MM.1S (cell line): ENCODE data around the gene SOX21.

Source experiments
- DNase-seq: peaks from one replicate; pipeline ENCODE4 v3.0.0-alpha.2; 2015
- H2AFZ ChIP-seq: fragments of 300-600 bp; sonication (generic); 2 replicates; pipeline ENCODE4 v1.6.0; 2016; ENCODE audit warnings: antibody characterized with exemption, low read length
- H3F3A ChIP-seq: fragments of 300-600 bp; sonication (generic); 2 replicates; pipeline ENCODE4 v1.6.1; 2016; ENCODE audit warnings: mild to moderate bottlenecking, antibody characterized with exemption, low read length, moderate library complexity, mixed read lengths; ENCODE audit not compliant: insufficient read depth
- H3K27ac ChIP-seq: fragments of 300-600 bp; sonication (generic); 2 replicates; pipeline ENCODE4 v1.5.1; 2016; ENCODE audit warnings: mild to moderate bottlenecking, low read length
- H3K27me3 ChIP-seq: fragments of 300-600 bp; sonication (generic); replicated peaks from 2 replicates; pipeline ENCODE4 v1.6.0; 2016; ENCODE audit warnings: low read length; ENCODE audit not compliant: insufficient read depth
- H3K36me3 ChIP-seq: fragments of 300-600 bp; sonication (generic); replicated peaks from 2 replicates; pipeline ENCODE4 v1.6.1; 2016; ENCODE audit warnings: mild to moderate bottlenecking, low read length, mixed read lengths; ENCODE audit not compliant: insufficient read depth
- H3K4me1 ChIP-seq: fragments of 300-600 bp; sonication (generic); 2 replicates; pipeline ENCODE4 v1.6.1; 2016; ENCODE audit warnings: low read length, mixed read lengths
- H3K4me2 ChIP-seq: fragments of 300-600 bp; sonication (generic); 2 replicates; pipeline ENCODE4 v1.6.0; 2016; ENCODE audit warnings: low read depth, low read length
- H3K4me3 ChIP-seq: fragments of 300-600 bp; sonication (generic); 2 replicates; pipeline ENCODE4 v1.5.1; 2016; ENCODE audit warnings: low read length, mixed read lengths
- H3K79me2 ChIP-seq: fragments of 300-600 bp; sonication (generic); 2 replicates; pipeline ENCODE4 v1.6.1; 2016; ENCODE audit warnings: mixed run types, low read length, mixed read lengths
- H3K9ac ChIP-seq: fragments of 300-600 bp; sonication (generic); 2 replicates; pipeline ENCODE4 v1.6.1; 2016; ENCODE audit warnings: low read length, mixed read lengths
- H3K9me2 ChIP-seq: fragments of 300-600 bp; sonication (generic); replicated peaks from 2 replicates; pipeline ENCODE4 v1.6.1; 2016; ENCODE audit warnings: mild to moderate bottlenecking, low read length, mixed read lengths; ENCODE audit not compliant: insufficient read depth
- H3K9me3 ChIP-seq: fragments of 300-600 bp; sonication (generic); replicated peaks from 2 replicates; pipeline ENCODE4 v1.6.1; 2016; ENCODE audit warnings: mild to moderate bottlenecking, low read length, mixed read lengths; ENCODE audit not compliant: insufficient read depth
- H4K20me1 ChIP-seq: fragments of 300-600 bp; sonication (generic); 2 replicates; pipeline ENCODE4 v1.6.1; 2016; ENCODE audit warnings: mild to moderate bottlenecking, low read length, moderate library complexity, mixed read lengths; ENCODE audit not compliant: insufficient read depth
- EZH2 ChIP-seq: fragments of 300-600 bp; sonication (generic); optimal IDR thresholded peaks from 2 replicates; pipeline ENCODE3; 2017; ENCODE audit warnings: low read depth, mild to moderate bottlenecking, antibody characterized with exemption, low read length, mixed read lengths
- TF ChIP-seq, protein P1 (sequence below): fragments of 300-600 bp; sonication (generic); IDR thresholded peaks from 2 replicates; pipeline ENCODE4 v1.5.1; 2016; ENCODE audit warnings: antibody characterized with exemption, low read length, mixed read lengths

SOX21 gene

DNA sequence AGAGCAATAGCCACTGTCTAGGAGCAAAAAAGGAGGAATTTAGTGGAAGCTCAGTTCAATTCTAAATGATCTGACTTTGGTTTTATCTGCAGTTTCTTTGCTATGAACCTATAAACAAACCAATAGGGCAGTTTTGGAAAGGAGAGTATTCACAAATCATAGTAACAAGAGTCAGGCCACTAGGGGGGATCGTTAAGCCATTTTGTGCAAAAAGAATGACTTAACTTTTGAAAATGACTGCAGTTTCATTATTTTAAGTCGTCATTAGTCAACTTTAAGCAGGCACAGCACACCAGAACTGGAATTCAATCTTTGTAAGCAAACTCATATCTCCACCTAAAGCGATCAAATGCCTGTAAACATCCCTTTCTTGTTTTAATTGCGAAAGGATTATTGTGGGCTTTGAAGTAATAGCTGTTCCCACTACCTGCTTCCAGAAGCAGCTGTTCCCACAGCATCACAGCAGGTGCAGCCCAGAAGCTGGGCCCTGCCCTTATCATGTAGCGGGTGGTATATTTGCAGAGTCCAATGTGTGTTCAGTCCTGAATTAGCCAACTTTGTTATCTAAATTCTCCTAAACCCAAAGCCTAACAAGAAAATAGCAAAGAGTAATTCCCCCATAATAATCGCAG, 51.5 kb downstream of the SOX21 start:
- DNase-seq = peak; percentile 57
- Histone ChIP-seq H3K9ac (no peak overlapping the region), H3F3A (no peaks in the 10 kb centered on the region), H3K79me2 (no peaks in the 10 kb centered on the region), H3K4me3 (no peak overlapping the region), H2AFZ (peak overlapping the region; percentile 8; the same call in 1 of the 2 replicates), H3K36me3 (no peaks in the 10 kb centered on the region), H3K4me2 (peak overlapping the region; percentile 18; the same call in 1 of the 2 replicates), H4K20me1 (no peaks in the 10 kb centered on the region), H3K9me3 (no peaks in the 10 kb centered on the region), H3K4me1 (peaks cover 3% of the 10 kb centered on the region; the same call in 1 of the 2 replicates), H3K27me3 (no peaks in the 10 kb centered on the region), H3K27ac (no peak overlapping the region), H3K9me2 (no peaks in the 10 kb centered on the region)
- no peak for TF ChIP-seq EZH2
- TF ChIP-seq, protein P1, sequence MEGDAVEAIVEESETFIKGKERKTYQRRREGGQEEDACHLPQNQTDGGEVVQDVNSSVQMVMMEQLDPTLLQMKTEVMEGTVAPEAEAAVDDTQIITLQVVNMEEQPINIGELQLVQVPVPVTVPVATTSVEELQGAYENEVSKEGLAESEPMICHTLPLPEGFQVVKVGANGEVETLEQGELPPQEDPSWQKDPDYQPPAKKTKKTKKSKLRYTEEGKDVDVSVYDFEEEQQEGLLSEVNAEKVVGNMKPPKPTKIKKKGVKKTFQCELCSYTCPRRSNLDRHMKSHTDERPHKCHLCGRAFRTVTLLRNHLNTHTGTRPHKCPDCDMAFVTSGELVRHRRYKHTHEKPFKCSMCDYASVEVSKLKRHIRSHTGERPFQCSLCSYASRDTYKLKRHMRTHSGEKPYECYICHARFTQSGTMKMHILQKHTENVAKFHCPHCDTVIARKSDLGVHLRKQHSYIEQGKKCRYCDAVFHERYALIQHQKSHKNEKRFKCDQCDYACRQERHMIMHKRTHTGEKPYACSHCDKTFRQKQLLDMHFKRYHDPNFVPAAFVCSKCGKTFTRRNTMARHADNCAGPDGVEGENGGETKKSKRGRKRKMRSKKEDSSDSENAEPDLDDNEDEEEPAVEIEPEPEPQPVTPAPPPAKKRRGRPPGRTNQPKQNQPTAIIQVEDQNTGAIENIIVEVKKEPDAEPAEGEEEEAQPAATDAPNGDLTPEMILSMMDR = peak; percentile 41
